Caco-2 (cell line): Measurements from ENCODE around the gene CLSTN2. TPM values are rescaled to one million over a fixed set of nuclear protein-coding genes. Genes with fewer than 3 reads are reported as not detected.
A peak's percentile ranks its signal among the peaks of the same experiment; 100 is the strongest.

Experiments
- BruUV-seq: library from RNA; stranded (reverse); fragments of 400-500 nt; replicated peaks from 2 replicates; lab custom pipeline; 2021; lab: Mats Ljungman, UMichigan
- CTCF ChIA-PET: fragments of 300-600 bp; sonication (Branson Sonifier 250); formaldehyde crosslinking; loops from one replicate; lab custom pipeline; 2022; ENCODE audit warnings: antibody characterized with exemption; lab: Charles Lee
- POLR2A ChIA-PET: fragments of 300-600 bp; sonication (Branson Sonifier 250); formaldehyde crosslinking; loops from one replicate; lab custom pipeline; 2022; ENCODE audit warnings: antibody characterized with exemption; lab: Charles Lee
- DNase-seq, 2 experiments: peaks; one replicate each; pipeline versions ENCODE4 v3.0.0 to v3.0.0-alpha.2; 2020 to 2022
- H3K27me3 ChIP-seq: replicated peaks from 2 replicates; pipeline ENCODE4 v1.6.0; 2011; ENCODE audit warnings: low read length; ENCODE audit not compliant: control insufficient read depth, insufficient read depth
- H3K36me3 ChIP-seq: 2 replicates; pipeline ENCODE4 v1.5.1; 2011; ENCODE audit warnings: low read length; ENCODE audit not compliant: control insufficient read depth, insufficient read depth
- H3K4me1 ChIP-seq: fragments of 250-450 bp; sonication (Bioruptor Pico); 2 replicates; pipeline ENCODE4 v1.5.1; 2020; ENCODE audit warnings: mild to moderate bottlenecking
- H3K4me3 ChIP-seq: 2 replicates; pipeline ENCODE4 v1.5.1; 2011; ENCODE audit warnings: low read depth, mild to moderate bottlenecking, control low read depth, low read length
- H3K9me3 ChIP-seq: fragments of 250-450 bp; sonication (Bioruptor Pico); 2 replicates; pipeline ENCODE4 v1.5.1; 2020; ENCODE audit warnings: mild to moderate bottlenecking, moderate library complexity
- H3K27ac Mint-ChIP-seq: one replicate; pipeline ENCODE4 v1.8.0; 2022; ENCODE audit warnings: mixed read lengths; ENCODE audit not compliant: unreplicated experiment
- H3K27me3 Mint-ChIP-seq: one replicate; pipeline ENCODE4 v1.8.0; 2022; ENCODE audit warnings: mixed read lengths; ENCODE audit not compliant: insufficient read depth, unreplicated experiment
- H3K36me3 Mint-ChIP-seq: one replicate; pipeline ENCODE4 v1.8.0; 2022; ENCODE audit warnings: mild to moderate bottlenecking, mixed read lengths; ENCODE audit not compliant: insufficient read depth, unreplicated experiment
- H3K4me1 Mint-ChIP-seq: one replicate; pipeline ENCODE4 v1.8.0; 2022; ENCODE audit warnings: low read depth, mixed read lengths; ENCODE audit not compliant: unreplicated experiment
- H3K4me3 Mint-ChIP-seq: one replicate; pipeline ENCODE4 v1.8.0; 2022; ENCODE audit warnings: mild to moderate bottlenecking, moderate library complexity, mixed read lengths; ENCODE audit not compliant: unreplicated experiment
- H3K9me3 Mint-ChIP-seq: one replicate; pipeline ENCODE4 v1.8.0; 2022; ENCODE audit warnings: mixed read lengths; ENCODE audit not compliant: unreplicated experiment
- intact Hi-C: fragments of 100-400 bp; cut with micrococcal nuclease; formaldehyde crosslinking; loops from one replicate; pipeline ENCODE4 v1.10.0; 2022; ENCODE audit not compliant: unreplicated experiment
- total RNA-seq: library from RNA; stranded (reverse); gene quantifications from 2 replicates; pipeline ENCODE4 v1.2.3, GENCODE V29; 2022
- TF ChIP-seq, protein P1 (sequence below), 2 experiments: fragments of 200-600 bp in 1 of 2; IDR thresholded peaks; 1 replicate in 1 of 2; 2 replicates in 1 of 2; pipeline versions ENCODE4 v1.5.1 to v1.8.0; 2011 to 2022; ENCODE audit warnings: antibody characterized with exemption in 1 of 2, control low read depth in 1 of 2, inconsistent platforms in 1 of 2, low read depth in 1 of 2, low read length in 1 of 2, mild to moderate bottlenecking in 1 of 2, moderate library complexity in 1 of 2; ENCODE audit not compliant: insufficient read depth in 1 of 2, severe bottlenecking in 1 of 2, unreplicated experiment in 1 of 2

Gene CLSTN2
- total RNA-seq, 1 experiment from 2014 or later: 26.1 TPM

DNA sequence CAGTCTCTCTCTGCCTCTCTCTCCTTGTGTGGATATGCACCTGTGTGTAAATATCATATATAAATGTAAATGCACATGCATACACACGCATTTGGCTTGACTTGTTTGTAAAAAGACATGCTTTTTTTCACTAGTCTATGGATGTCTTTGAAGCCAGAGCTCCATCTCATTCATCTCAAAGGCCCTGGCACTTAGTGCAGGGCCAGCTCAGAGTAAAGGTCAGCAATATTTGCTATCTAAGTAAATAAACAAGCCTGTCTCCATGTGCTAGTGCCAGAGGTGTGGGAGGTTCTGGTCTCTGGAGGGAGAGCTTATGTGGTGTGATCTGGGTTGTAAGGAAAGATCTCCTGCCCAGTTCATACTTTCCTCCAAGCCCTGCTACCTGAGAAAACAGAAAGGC is 5.6 kb downstream of the CLSTN2 start:
- peak in 1 of 2 experiments; percentile 10 for DNase-seq
- peaks cover 14% of the 10 kb centered on the region for H3K4me1 Mint-ChIP-seq
- no TSS peak for BruUV-seq
- POLR2A ChIA-PET: no interaction called here
- CTCF ChIA-PET: no interaction called here
- Histone ChIP-seq H3K36me3 (no peaks in the 10 kb centered on the region), H3K4me1 (no peaks in the 10 kb centered on the region), H3K27me3 (no peaks in the 10 kb centered on the region), H3K9me3 (no peaks in the 10 kb centered on the region), H3K4me3 (no peak overlapping the region)
- peaks cover 9% of the 10 kb centered on the region for H3K27me3 Mint-ChIP-seq
- TF ChIP-seq, protein P1, sequence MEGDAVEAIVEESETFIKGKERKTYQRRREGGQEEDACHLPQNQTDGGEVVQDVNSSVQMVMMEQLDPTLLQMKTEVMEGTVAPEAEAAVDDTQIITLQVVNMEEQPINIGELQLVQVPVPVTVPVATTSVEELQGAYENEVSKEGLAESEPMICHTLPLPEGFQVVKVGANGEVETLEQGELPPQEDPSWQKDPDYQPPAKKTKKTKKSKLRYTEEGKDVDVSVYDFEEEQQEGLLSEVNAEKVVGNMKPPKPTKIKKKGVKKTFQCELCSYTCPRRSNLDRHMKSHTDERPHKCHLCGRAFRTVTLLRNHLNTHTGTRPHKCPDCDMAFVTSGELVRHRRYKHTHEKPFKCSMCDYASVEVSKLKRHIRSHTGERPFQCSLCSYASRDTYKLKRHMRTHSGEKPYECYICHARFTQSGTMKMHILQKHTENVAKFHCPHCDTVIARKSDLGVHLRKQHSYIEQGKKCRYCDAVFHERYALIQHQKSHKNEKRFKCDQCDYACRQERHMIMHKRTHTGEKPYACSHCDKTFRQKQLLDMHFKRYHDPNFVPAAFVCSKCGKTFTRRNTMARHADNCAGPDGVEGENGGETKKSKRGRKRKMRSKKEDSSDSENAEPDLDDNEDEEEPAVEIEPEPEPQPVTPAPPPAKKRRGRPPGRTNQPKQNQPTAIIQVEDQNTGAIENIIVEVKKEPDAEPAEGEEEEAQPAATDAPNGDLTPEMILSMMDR (IDR thresholded peaks at IDR 0.05; ENCODE audit: insufficient read depth in 1 of 2, low read depth in 1 of 2, low read length in 1 of 2, severe bottlenecking in 1 of 2, unreplicated experiment in 1 of 2): no peak
- H3K9me3 Mint-ChIP-seq: no peaks in the 10 kb centered on the region
- intact Hi-C loops: no loop called here
- no peak overlapping the region for H3K4me3 Mint-ChIP-seq
- H3K36me3 Mint-ChIP-seq: peaks cover 6% of the 10 kb centered on the region
- no peak overlapping the region for H3K27ac Mint-ChIP-seq

DNA sequence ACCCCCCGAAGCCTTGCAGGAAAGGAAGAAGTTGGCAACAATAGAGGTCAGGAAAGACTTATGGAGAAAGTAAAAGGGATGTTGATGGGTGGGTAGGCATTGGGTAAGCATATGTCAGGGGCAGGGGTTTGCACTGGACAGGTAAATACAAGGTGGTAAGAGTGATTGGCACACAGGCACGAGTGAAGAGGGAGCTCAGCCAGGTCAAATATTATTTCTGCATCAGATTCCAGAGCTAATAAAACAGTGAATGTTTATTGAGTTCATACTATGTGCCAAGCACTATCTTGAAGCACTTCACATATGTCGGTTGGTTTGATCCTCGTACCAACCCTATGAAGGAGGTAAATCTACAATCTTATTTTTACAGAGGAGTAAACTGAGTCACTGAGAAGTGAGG is 6.6 kb downstream of the CLSTN2 start:
- no peaks in the 10 kb centered on the region for H3K36me3 ChIP-seq
- Mint-ChIP-seq H3K27ac (no peak overlapping the region), H3K4me1 (peaks cover 10% of the 10 kb centered on the region), H3K27me3 (peaks cover 5% of the 10 kb centered on the region), H3K9me3 (no peaks in the 10 kb centered on the region), H3K4me3 (no peak overlapping the region), H3K36me3 (peaks cover 6% of the 10 kb centered on the region)
- intact Hi-C loops: no loop called here
- H3K27me3 ChIP-seq: no peaks in the 10 kb centered on the region
- CTCF ChIA-PET: no interaction called here
- BruUV-seq: no TSS peak
- no peaks in the 10 kb centered on the region for H3K9me3 ChIP-seq
- no peak overlapping the region for H3K4me3 ChIP-seq
- TF ChIP-seq, protein P1 (IDR thresholded peaks at IDR 0.05; ENCODE audit: insufficient read depth in 1 of 2, low read depth in 1 of 2, low read length in 1 of 2, severe bottlenecking in 1 of 2, unreplicated experiment in 1 of 2): no peak
- POLR2A ChIA-PET: no interaction called here
- H3K4me1 ChIP-seq: no peaks in the 10 kb centered on the region
- DNase-seq: no peak

DNA sequence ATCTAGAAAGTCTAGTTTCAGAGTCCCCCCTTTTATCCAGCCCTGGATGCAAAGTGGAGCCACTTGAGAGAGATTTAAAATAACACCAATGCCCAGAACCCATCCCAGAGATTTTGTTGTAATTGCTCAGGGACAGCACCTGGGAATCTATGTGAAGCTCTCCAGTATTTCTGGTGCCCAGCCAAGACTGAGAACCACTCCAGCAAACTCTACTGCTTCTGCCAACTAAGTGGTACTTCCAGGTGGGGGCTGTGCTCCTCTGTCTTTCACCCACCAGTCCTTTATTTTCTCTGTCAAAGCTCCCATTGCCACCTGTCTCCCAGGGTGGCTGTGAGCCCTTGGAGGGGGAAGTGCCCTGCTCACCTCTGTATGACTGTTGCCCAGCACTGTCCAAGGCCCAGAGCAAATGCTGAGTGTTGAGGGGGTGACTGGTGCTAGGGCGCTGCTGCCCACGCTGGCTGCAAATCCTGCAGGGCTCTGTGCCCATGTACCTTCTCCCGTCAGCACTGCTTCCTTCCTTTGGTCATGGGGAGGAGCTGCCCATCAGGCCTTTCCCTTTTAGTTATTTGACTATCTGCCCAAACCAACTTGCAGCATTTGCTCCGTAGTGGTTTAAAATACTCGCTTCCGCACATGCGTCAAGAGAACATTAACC is 9.4 kb downstream of the CLSTN2 start:
- BruUV-seq: no TSS peak
- DNase-seq: no peak
- Histone ChIP-seq H3K4me3 (no peak overlapping the region), H3K4me1 (no peaks in the 10 kb centered on the region), H3K36me3 (no peaks in the 10 kb centered on the region), H3K9me3 (no peaks in the 10 kb centered on the region), H3K27me3 (no peaks in the 10 kb centered on the region)
- ChIA-PET CTCF (no interaction called here), POLR2A (no interaction called here)
- H3K4me1 Mint-ChIP-seq: peaks cover 6% of the 10 kb centered on the region
- H3K27ac Mint-ChIP-seq: no peak overlapping the region
- intact Hi-C loops: no loop called here
- no peak overlapping the region for H3K4me3 Mint-ChIP-seq
- H3K36me3 Mint-ChIP-seq: peaks cover 6% of the 10 kb centered on the region
- peaks cover 4% of the 10 kb centered on the region for H3K27me3 Mint-ChIP-seq
- TF ChIP-seq, protein P1 (IDR thresholded peaks at IDR 0.05; ENCODE audit: insufficient read depth in 1 of 2, low read depth in 1 of 2, low read length in 1 of 2, severe bottlenecking in 1 of 2, unreplicated experiment in 1 of 2): no peak
- no peaks in the 10 kb centered on the region for H3K9me3 Mint-ChIP-seq
